HepG2 (cell line): ENCODE results near the gene AFF1. TPM values are rescaled to one million over a fixed set of nuclear protein-coding genes. Genes with fewer than 3 reads are reported as not detected.
A peak's percentile ranks its signal among the peaks of the same experiment; 100 is the strongest.

Source experiments
- ATF6 ChIP-seq: sonication (generic); formaldehyde crosslinking; conservative IDR thresholded peaks from 2 replicates; pipeline ENCODE4 v1.4.0; 2020; ENCODE audit warnings: missing genetic modification reagents
- DBP ChIP-seq: sonication (generic); formaldehyde crosslinking; IDR thresholded peaks from 2 replicates; pipeline ENCODE4 v1.4.0; 2020; ENCODE audit warnings: missing genetic modification reagents; ENCODE audit errors: not compliant biosample characterization
- GTF2F1 ChIP-seq: fragments of 150-350 bp; IDR thresholded peaks from 2 replicates; pipeline ENCODE4 v1.6.1; 2014; ENCODE audit warnings: low read length
- HMG20B ChIP-seq: conservative IDR thresholded peaks from 2 replicates; pipeline ENCODE4 v1.6.1; 2016; ENCODE audit warnings: missing genetic modification reagents, missing compliant biosample characterization
- HMGXB3 ChIP-seq: sonication (generic); formaldehyde crosslinking; IDR thresholded peaks from 2 replicates; pipeline ENCODE4 v1.4.0; 2020; ENCODE audit warnings: missing genetic modification reagents, borderline replicate concordance
- HNRNPL ChIP-seq: fragments of 200-400 bp; formaldehyde crosslinking; IDR thresholded peaks from 2 replicates; pipeline ENCODE4 v1.6.1; 2017; ENCODE audit warnings: mild to moderate bottlenecking, low read depth, low read length
- KDM5B ChIP-seq: sonication (generic); formaldehyde crosslinking; IDR thresholded peaks from 2 replicates; pipeline ENCODE4 v1.4.0; 2020; ENCODE audit warnings: missing genetic modification reagents, mild to moderate bottlenecking, borderline replicate concordance
- NFRKB ChIP-seq: fragments of 450-650 bp; IDR thresholded peaks from 2 replicates; pipeline ENCODE4 v1.6.1; 2017
- NPAS2 ChIP-seq: sonication (generic); formaldehyde crosslinking; IDR thresholded peaks from 2 replicates; pipeline ENCODE4 v1.8.0; 2022; ENCODE audit warnings: mild to moderate bottlenecking, missing genetic modification reagents, borderline replicate concordance
- PAF1 ChIP-seq: IDR thresholded peaks from 2 replicates; pipeline ENCODE4 v1.6.1; 2016; ENCODE audit warnings: missing genetic modification reagents, missing compliant biosample characterization
- PBX2 ChIP-seq: IDR thresholded peaks from 2 replicates; pipeline ENCODE4 v1.6.1; 2016; ENCODE audit warnings: control low read depth
- PRDM10 ChIP-seq: sonication (generic); formaldehyde crosslinking; IDR thresholded peaks from 2 replicates; pipeline ENCODE4 v1.4.0; 2020; ENCODE audit warnings: low read depth, missing genetic modification reagents
- RELA ChIP-seq: sonication (generic); formaldehyde crosslinking; IDR thresholded peaks from 2 replicates; pipeline ENCODE4 v1.4.0; 2020; ENCODE audit warnings: missing genetic modification reagents
- TAF1 ChIP-seq: sonication (generic); formaldehyde crosslinking; IDR thresholded peaks from 2 replicates; pipeline ENCODE4 v1.4.0; 2020; ENCODE audit warnings: missing genetic modification reagents
- ZNF414 ChIP-seq: sonication (generic); formaldehyde crosslinking; IDR thresholded peaks from 2 replicates; pipeline ENCODE4 v1.5.0; 2020; ENCODE audit warnings: missing genetic modification reagents
- polyA plus RNA-seq, 8 experiments: library from polyadenylated mRNA; depleted of rRNA in 3 of 8; stranded (reverse) in 7 of 8; unstranded in 1 of 8; fragments of >200 nt; fragmentation: Illumina TruSeq in 4 of 8; extraction: Trizol in 4 of 8; gene quantifications; 2 replicates each; pipeline versions ENCODE4 v1.2.1 to v1.2.3, GENCODE V29; 2011 to 2016; ENCODE audit warnings: low read depth in 4 of 8, missing spikeins in 1 of 8, mixed read lengths in 1 of 8; ENCODE audit not compliant: insufficient read depth in 1 of 8
- total RNA-seq, 5 experiments: library from RNA; depleted of rRNA; stranded (reverse); fragments of >200 nt; fragmentation: Illumina TruSeq; extraction: Trizol; gene quantifications; 2 replicates each; pipeline ENCODE4 v1.2.3, GENCODE V29; 2016; ENCODE audit warnings: low read depth in 1 of 5

Gene AFF1
- total and polyA plus RNA-seq, 2 of the 13 experiments (the other 11 are each of a cell fraction or from before 2014, with no cell fraction given): 15.5 to 15.9 TPM

- no peak for TF ChIP-seq RELA
- TF ChIP-seq ATF6 (CRISPR knock-in tag): no peak
- TF ChIP-seq NFRKB: no peak
- no peak for TF ChIP-seq NPAS2 (CRISPR knock-in tag)
- TF ChIP-seq HNRNPL: no peak
- peak; percentile 24; the same call in 1 of the 2 replicates for TF ChIP-seq TAF1 (CRISPR knock-in tag)
- TF ChIP-seq DBP (CRISPR knock-in tag): no peak
- TF ChIP-seq PRDM10 (CRISPR knock-in tag): no peak
- TF ChIP-seq GTF2F1: no peak
- no peak for TF ChIP-seq HMG20B
- no peak for TF ChIP-seq PAF1 (CRISPR knock-in tag)
- no peak for TF ChIP-seq ZNF414 (CRISPR knock-in tag)
- TF ChIP-seq HMGXB3 (CRISPR knock-in tag): no peak
- TF ChIP-seq KDM5B: peak; percentile 90
- no peak for TF ChIP-seq PBX2 (CRISPR knock-in tag)
Observed at GRCh38 chr4:86891762-86892635, 42.8 kb upstream of the AFF1 start, which contains the start of gene C4orf36 (continued).
